Activated CD8-positive, alpha-beta memory T cell treated with anti-CD3 and anti-CD28 coated beads for 48 hours (primary cell): ENCODE data around the gene ASAH2B.

Experiments used
- DNase-seq, 3 experiments: peaks; one replicate each; pipeline ENCODE4 v3.0.0-alpha.2; 2020; ENCODE audit warnings: low read depth in 2 of 3, low spot score in 2 of 3

The ASAH2B gene

GRCh38 chr10:50796693-50797092 lies 57.0 kb downstream of the ASAH2B start:
- DNase-seq, result no peak

- no peak for DNase-seq
Measured at GRCh38 chr10:50798297-50798696, 58.6 kb downstream of the ASAH2B start.

- DNase-seq, result no peak
Measured at GRCh38 chr10:50799595-50799994, 59.9 kb downstream of the ASAH2B start.

GRCh38 chr10:50805981-50806622 lies 66.4 kb downstream of the ASAH2B start:
- DNase-seq, result no peak

- no peak for DNase-seq
Measured at GRCh38 chr10:50807851-50808776, 68.4 kb downstream of the ASAH2B start.
